ENCODE results near the gene TM9SF1.

TM9SF1 gene

DNA sequence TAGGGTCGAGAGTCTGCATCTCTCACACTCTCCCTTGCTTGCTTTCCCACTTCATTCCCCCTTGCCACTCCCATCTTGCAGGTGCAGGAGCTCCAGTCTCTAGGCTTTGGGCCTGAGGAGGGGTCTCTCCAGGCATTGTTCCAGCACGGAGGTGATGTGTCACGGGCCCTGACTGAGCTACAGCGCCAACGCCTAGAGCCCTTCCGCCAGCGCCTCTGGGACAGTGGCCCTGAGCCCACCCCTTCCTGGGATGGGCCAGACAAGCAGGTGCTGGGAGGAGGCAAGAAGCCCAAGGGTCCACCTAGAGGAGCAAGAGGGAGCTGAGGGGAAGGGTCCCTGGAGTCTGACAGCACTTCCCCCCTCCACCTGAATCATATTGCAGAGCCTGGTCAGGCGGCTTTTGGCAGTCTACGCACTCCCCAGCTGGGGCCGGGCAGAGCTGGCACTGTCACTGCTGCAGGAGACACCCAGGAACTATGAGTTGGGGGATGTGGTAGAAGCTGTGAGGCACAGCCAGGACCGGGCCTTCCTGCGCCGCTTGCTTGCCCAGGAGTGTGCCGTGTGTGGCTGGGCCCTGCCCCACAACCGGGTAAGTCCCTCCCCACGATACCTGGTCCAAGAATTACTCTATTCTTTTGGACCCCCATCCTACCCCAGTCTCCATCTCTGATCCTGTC is 43.7 kb downstream of the TM9SF1 start:
- Histone ChIP-seq H2AK5ac (ENCODE audit: low read length, severe bottlenecking) (no peak overlapping the region), H3K23ac (ENCODE audit: low read length in 2 of 2) (no peak overlapping the region), H4K8ac (ENCODE audit: low read length) (no peak overlapping the region), H3K79me1 (replicated peaks; ENCODE audit: low read length, poor library complexity, severe bottlenecking) (peaks cover 34% of the 10 kb centered on the region), H3K4me2 (ENCODE audit: low read length, poor library complexity, severe bottlenecking) (no peak overlapping the region), H2BK5ac (ENCODE audit: low read depth, low read length, poor library complexity, severe bottlenecking) (no peak overlapping the region), H3K27ac (ENCODE audit: low read length, poor library complexity, severe bottlenecking) (no peak overlapping the region), H3K4ac (ENCODE audit: low read depth in 1 of 2, low read length in 2 of 2) (no peak overlapping the region), H4K91ac (ENCODE audit: low read length) (no peak overlapping the region), H3K4me1 (ENCODE audit: control insufficient read depth, insufficient read depth, low read depth, low read length) (peaks cover 11% of the 10 kb centered on the region), H3K14ac (ENCODE audit: low read length in 2 of 2) (no peak overlapping the region), H2BK12ac (ENCODE audit: low read length in 2 of 2) (no peak overlapping the region), H3K4me3 (ENCODE audit: insufficient read depth in 1 of 2, low read depth in 1 of 2, low read length in 2 of 2) (no peak overlapping the region), H3K18ac (ENCODE audit: low read depth in 1 of 2, low read length in 2 of 2) (no peak overlapping the region), H2AFZ (ENCODE audit: low read depth, low read length) (no peak overlapping the region), H3K9ac (ENCODE audit: low read length) (no peak overlapping the region), H2BK120ac (ENCODE audit: low read depth, low read length) (no peak overlapping the region), H3K27me3 (ENCODE audit: control insufficient read depth in 1 of 2, insufficient read depth in 1 of 2, low read length in 2 of 2) (no peaks in the 10 kb centered on the region), H2BK15ac (ENCODE audit: low read depth, poor library complexity, severe bottlenecking) (no peak overlapping the region), H3K9me3 (ENCODE audit: control insufficient read depth, low read length) (no peaks in the 10 kb centered on the region), H3K36me3 (ENCODE audit: control insufficient read depth in 1 of 2, insufficient read depth in 2 of 2, low read depth in 1 of 2, low read length in 2 of 2) (peaks cover 44 to 64% of the 10 kb centered on the region in 2 experiments)
- WGBS: 98% methylated on average over 16 of the region's 16 CpGs
- no peak for DNase-seq

DNA sequence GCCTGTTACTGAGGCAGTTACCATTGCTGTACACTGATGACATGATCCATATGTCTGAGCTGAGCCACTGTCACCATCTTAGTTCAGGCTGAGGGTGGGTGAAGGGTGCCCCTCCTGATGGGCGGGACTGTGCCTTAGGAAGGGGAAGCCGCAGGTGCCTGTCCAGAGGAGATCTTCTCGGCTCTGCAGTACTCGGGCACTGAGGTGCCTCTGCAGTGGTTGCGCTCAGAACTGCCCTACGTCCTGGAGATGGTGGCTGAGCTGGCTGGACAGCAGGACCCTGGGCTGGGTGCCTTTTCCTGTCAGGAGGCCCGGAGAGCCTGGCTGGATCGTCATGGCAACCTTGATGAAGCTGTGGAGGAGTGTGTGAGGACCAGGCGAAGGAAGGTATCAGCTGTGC is 44.2 kb downstream of the TM9SF1 start:
- Histone ChIP-seq H4K8ac (ENCODE audit: low read length) (no peak overlapping the region), H3K9me3 (ENCODE audit: control insufficient read depth, low read length) (no peaks in the 10 kb centered on the region), H3K9ac (ENCODE audit: low read length) (no peak overlapping the region), H3K79me1 (replicated peaks; ENCODE audit: low read length, poor library complexity, severe bottlenecking) (peaks cover 33% of the 10 kb centered on the region), H2BK5ac (ENCODE audit: low read depth, low read length, poor library complexity, severe bottlenecking) (no peak overlapping the region), H3K14ac (ENCODE audit: low read length in 2 of 2) (no peak overlapping the region), H3K4me2 (ENCODE audit: low read length, poor library complexity, severe bottlenecking) (no peak overlapping the region), H2AFZ (ENCODE audit: low read depth, low read length) (no peak overlapping the region), H2BK120ac (ENCODE audit: low read depth, low read length) (no peak overlapping the region), H3K4me1 (ENCODE audit: control insufficient read depth, insufficient read depth, low read depth, low read length) (peaks cover 11% of the 10 kb centered on the region), H3K27ac (ENCODE audit: low read length, poor library complexity, severe bottlenecking) (no peak overlapping the region), H2AK5ac (ENCODE audit: low read length, severe bottlenecking) (no peak overlapping the region), H3K27me3 (ENCODE audit: control insufficient read depth in 1 of 2, insufficient read depth in 1 of 2, low read length in 2 of 2) (no peaks in the 10 kb centered on the region), H3K4ac (ENCODE audit: low read depth in 1 of 2, low read length in 2 of 2) (no peak overlapping the region), H3K36me3 (ENCODE audit: control insufficient read depth in 1 of 2, insufficient read depth in 2 of 2, low read depth in 1 of 2, low read length in 2 of 2) (peaks cover 39 to 59% of the 10 kb centered on the region in 2 experiments), H3K4me3 (ENCODE audit: insufficient read depth in 1 of 2, low read depth in 1 of 2, low read length in 2 of 2) (no peak overlapping the region), H2BK12ac (ENCODE audit: low read length in 2 of 2) (no peak overlapping the region), H3K23ac (ENCODE audit: low read length in 2 of 2) (no peak overlapping the region), H3K18ac (ENCODE audit: low read depth in 1 of 2, low read length in 2 of 2) (no peak overlapping the region), H4K91ac (ENCODE audit: low read length) (no peak overlapping the region), H2BK15ac (ENCODE audit: low read depth, poor library complexity, severe bottlenecking) (no peak overlapping the region)
- no peak for DNase-seq
- WGBS: 94% methylated on average over 6 of the region's 9 CpGs

DNA sequence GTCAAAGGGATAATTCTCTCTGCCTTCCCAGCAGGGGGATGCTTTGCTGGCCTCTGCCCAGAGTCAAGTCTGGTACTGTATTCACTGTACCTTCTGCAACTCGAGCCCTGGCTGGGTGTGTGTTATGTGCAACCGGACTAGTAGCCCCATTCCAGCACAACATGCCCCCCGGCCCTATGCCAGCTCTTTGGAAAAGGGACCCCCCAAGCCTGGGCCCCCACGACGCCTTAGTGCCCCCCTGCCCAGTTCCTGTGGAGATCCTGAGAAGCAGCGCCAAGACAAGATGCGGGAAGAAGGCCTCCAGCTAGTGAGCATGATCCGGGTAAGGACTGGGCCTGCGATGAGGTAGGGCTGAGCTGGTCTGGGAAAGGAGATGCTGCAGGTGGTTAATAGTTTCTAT is 44.7 kb downstream of the TM9SF1 start:
- no peak overlapping the region for H2AFZ ChIP-seq (ENCODE audit: low read depth, low read length)
- H3K36me3 ChIP-seq (ENCODE audit: control insufficient read depth in 1 of 2, insufficient read depth in 2 of 2, low read depth in 1 of 2, low read length in 2 of 2): peaks cover 37 to 55% of the 10 kb centered on the region in 2 experiments
- H3K4ac ChIP-seq (ENCODE audit: low read depth in 1 of 2, low read length in 2 of 2): no peak overlapping the region
- H3K14ac ChIP-seq (ENCODE audit: low read length in 2 of 2): no peak overlapping the region
- no peak overlapping the region for H2BK120ac ChIP-seq (ENCODE audit: low read depth, low read length)
- no peaks in the 10 kb centered on the region for H3K27me3 ChIP-seq (ENCODE audit: control insufficient read depth in 1 of 2, insufficient read depth in 1 of 2, low read length in 2 of 2)
- WGBS: 94% methylated on average over 9 of the region's 9 CpGs
- H2BK12ac ChIP-seq (ENCODE audit: low read length in 2 of 2): no peak overlapping the region
- no peak overlapping the region for H3K27ac ChIP-seq (ENCODE audit: low read length, poor library complexity, severe bottlenecking)
- no peak overlapping the region for H2BK15ac ChIP-seq (ENCODE audit: low read depth, poor library complexity, severe bottlenecking)
- H3K4me1 ChIP-seq (ENCODE audit: control insufficient read depth, insufficient read depth, low read depth, low read length): peaks cover 11% of the 10 kb centered on the region
- no peak overlapping the region for H3K4me2 ChIP-seq (ENCODE audit: low read length, poor library complexity, severe bottlenecking)
- H3K9me3 ChIP-seq (ENCODE audit: control insufficient read depth, low read length): no peaks in the 10 kb centered on the region
- H3K9ac ChIP-seq (ENCODE audit: low read length): no peak overlapping the region
- no peak for DNase-seq
- no peak overlapping the region for H2BK5ac ChIP-seq (ENCODE audit: low read depth, low read length, poor library complexity, severe bottlenecking)
- no peak overlapping the region for H3K18ac ChIP-seq (ENCODE audit: low read depth in 1 of 2, low read length in 2 of 2)
- H3K79me1 ChIP-seq (replicated peaks; ENCODE audit: low read length, poor library complexity, severe bottlenecking): peaks cover 31% of the 10 kb centered on the region
- H3K4me3 ChIP-seq (ENCODE audit: insufficient read depth in 1 of 2, low read depth in 1 of 2, low read length in 2 of 2): no peak overlapping the region
- no peak overlapping the region for H4K91ac ChIP-seq (ENCODE audit: low read length)
- no peak overlapping the region for H3K23ac ChIP-seq (ENCODE audit: low read length in 2 of 2)
- no peak overlapping the region for H4K8ac ChIP-seq (ENCODE audit: low read length)
- no peak overlapping the region for H2AK5ac ChIP-seq (ENCODE audit: low read length, severe bottlenecking)

DNA sequence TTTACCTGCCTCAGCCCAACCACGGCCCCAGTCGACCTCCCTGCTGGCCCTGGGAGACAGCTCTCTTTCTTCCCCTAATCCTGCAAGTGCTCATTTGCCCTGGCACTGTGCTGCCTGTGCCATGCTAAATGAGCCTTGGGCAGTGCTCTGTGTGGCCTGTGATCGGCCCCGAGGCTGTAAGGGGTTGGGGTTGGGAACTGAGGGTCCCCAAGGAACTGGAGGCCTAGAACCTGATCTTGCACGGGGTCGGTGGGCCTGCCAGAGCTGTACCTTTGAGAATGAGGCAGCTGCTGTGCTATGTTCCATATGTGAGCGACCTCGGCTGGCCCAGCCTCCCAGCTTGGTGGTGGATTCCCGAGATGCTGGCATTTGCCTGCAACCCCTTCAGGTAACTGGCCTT is 45.2 kb downstream of the TM9SF1 start:
- Histone ChIP-seq H3K4me3 (ENCODE audit: insufficient read depth in 1 of 2, low read depth in 1 of 2, low read length in 2 of 2) (no peak overlapping the region), H3K27me3 (ENCODE audit: control insufficient read depth in 1 of 2, insufficient read depth in 1 of 2, low read length in 2 of 2) (no peaks in the 10 kb centered on the region), H3K4ac (ENCODE audit: low read depth in 1 of 2, low read length in 2 of 2) (no peak overlapping the region), H3K18ac (ENCODE audit: low read depth in 1 of 2, low read length in 2 of 2) (no peak overlapping the region), H3K27ac (ENCODE audit: low read length, poor library complexity, severe bottlenecking) (no peak overlapping the region), H3K36me3 (ENCODE audit: control insufficient read depth in 1 of 2, insufficient read depth in 2 of 2, low read depth in 1 of 2, low read length in 2 of 2) (peaks cover 34 to 50% of the 10 kb centered on the region in 2 experiments), H3K14ac (ENCODE audit: low read length in 2 of 2) (no peak overlapping the region), H2BK5ac (ENCODE audit: low read depth, low read length, poor library complexity, severe bottlenecking) (no peak overlapping the region), H3K9me3 (ENCODE audit: control insufficient read depth, low read length) (no peaks in the 10 kb centered on the region), H3K4me1 (ENCODE audit: control insufficient read depth, insufficient read depth, low read depth, low read length) (peaks cover 15% of the 10 kb centered on the region), H2AFZ (ENCODE audit: low read depth, low read length) (no peak overlapping the region), H3K23ac (ENCODE audit: low read length in 2 of 2) (no peak overlapping the region), H3K9ac (ENCODE audit: low read length) (no peak overlapping the region), H4K8ac (ENCODE audit: low read length) (no peak overlapping the region), H4K91ac (ENCODE audit: low read length) (no peak overlapping the region), H3K4me2 (ENCODE audit: low read length, poor library complexity, severe bottlenecking) (no peak overlapping the region), H2BK12ac (ENCODE audit: low read length in 2 of 2) (no peak overlapping the region), H3K79me1 (replicated peaks; ENCODE audit: low read length, poor library complexity, severe bottlenecking) (peaks cover 30% of the 10 kb centered on the region), H2BK15ac (ENCODE audit: low read depth, poor library complexity, severe bottlenecking) (no peak overlapping the region), H2AK5ac (ENCODE audit: low read length, severe bottlenecking) (no peak overlapping the region), H2BK120ac (ENCODE audit: low read depth, low read length) (no peak overlapping the region)
- WGBS: 99% methylated on average over 9 of the region's 9 CpGs
- DNase-seq: no peak

Data from mesenchymal stem cell (in vitro differentiated cells and primary cell).